Measurements from ENCODE around the gene FYCO1. TPM values are rescaled to one million over a fixed set of nuclear protein-coding genes. Genes with fewer than 3 reads are reported as not detected.

Gene FYCO1
- polyA plus RNA-seq, 1 donor (not counting 4 experiments of a cell fraction or from before 2014, with no cell fraction given) = 6.1 TPM

DNA sequence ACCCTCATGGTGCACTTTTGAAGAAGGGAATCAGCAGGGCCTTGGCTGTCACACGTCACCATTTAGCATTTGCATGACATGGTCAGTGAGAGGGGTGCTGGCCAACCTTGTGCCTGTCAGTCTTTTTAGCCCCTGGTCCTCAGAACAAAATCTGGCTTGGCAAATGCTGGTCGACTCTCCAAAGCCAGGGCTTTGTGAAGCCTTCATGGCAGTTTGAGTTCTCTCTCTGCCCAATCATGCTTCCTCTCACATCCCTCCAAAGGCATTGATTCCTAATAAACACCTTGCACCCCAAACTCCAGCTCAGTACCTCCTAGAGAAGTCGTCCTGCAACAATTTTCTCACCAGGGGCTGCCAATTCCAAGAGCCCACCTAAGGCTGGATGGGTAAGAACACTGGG, 89.9 kb downstream of the FYCO1 start:
- FAIRE-seq = no peak
- no peak for DNase-seq (ENCODE audit: low read depth, low spot score)
- Histone ChIP-seq H3K9me1 (ENCODE audit: control insufficient read depth, extremely low read depth, insufficient read depth, low read length) (no peaks in the 10 kb centered on the region), H3K27ac (ENCODE audit: control insufficient read depth, insufficient read depth, low read length) (no peak overlapping the region), H3K4me2 (ENCODE audit: control insufficient read depth, extremely low read depth, insufficient read depth, low read depth, low read length) (no peak overlapping the region), H3K9ac (ENCODE audit: control insufficient read depth, extremely low read depth, insufficient read depth, low read length) (no peak overlapping the region), H3K27me3 (ENCODE audit: control insufficient read depth, extremely low read depth, insufficient read depth, low read length) (peaks cover 3% of the 10 kb centered on the region), H3K79me2 (ENCODE audit: control insufficient read depth, insufficient read depth, low read length) (no peaks in the 10 kb centered on the region), H3K36me3 (ENCODE audit: control insufficient read depth in 2 of 2, extremely low read depth in 1 of 2, insufficient read depth in 2 of 2, low read length in 2 of 2) (no peaks in the 10 kb centered on the region), H3K4me1 (ENCODE audit: control insufficient read depth, extremely low read depth, insufficient read depth, low read length) (no peaks in the 10 kb centered on the region), H3K9me3 (ENCODE audit: control insufficient read depth, low read depth, low read length) (peaks cover 1% of the 10 kb centered on the region), H2AFZ (ENCODE audit: control insufficient read depth, low read length) (no peak overlapping the region), H3K4me3 (ENCODE audit: control insufficient read depth in 2 of 3, extremely low read depth in 1 of 3, insufficient read depth in 2 of 3, low read depth in 1 of 3, low read length in 3 of 3) (no peak overlapping the region), H4K20me1 (ENCODE audit: control insufficient read depth, extremely low read depth, insufficient read depth, low read length) (no peaks in the 10 kb centered on the region)
- TF ChIP-seq EZH2 (IDR thresholded peaks at IDR 0.05; ENCODE audit: low read length) = no peak
- TF ChIP-seq, protein P1, sequence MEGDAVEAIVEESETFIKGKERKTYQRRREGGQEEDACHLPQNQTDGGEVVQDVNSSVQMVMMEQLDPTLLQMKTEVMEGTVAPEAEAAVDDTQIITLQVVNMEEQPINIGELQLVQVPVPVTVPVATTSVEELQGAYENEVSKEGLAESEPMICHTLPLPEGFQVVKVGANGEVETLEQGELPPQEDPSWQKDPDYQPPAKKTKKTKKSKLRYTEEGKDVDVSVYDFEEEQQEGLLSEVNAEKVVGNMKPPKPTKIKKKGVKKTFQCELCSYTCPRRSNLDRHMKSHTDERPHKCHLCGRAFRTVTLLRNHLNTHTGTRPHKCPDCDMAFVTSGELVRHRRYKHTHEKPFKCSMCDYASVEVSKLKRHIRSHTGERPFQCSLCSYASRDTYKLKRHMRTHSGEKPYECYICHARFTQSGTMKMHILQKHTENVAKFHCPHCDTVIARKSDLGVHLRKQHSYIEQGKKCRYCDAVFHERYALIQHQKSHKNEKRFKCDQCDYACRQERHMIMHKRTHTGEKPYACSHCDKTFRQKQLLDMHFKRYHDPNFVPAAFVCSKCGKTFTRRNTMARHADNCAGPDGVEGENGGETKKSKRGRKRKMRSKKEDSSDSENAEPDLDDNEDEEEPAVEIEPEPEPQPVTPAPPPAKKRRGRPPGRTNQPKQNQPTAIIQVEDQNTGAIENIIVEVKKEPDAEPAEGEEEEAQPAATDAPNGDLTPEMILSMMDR (optimal IDR thresholded peaks at IDR 0.05 in 1 of 3, IDR thresholded peaks at IDR 0.05 in 1 of 3, conservative IDR thresholded peaks at IDR 0.05 in 1 of 3; ENCODE audit: extremely low read depth in 1 of 3, insufficient read depth in 2 of 3, low read length in 3 of 3) = no peak
- dilution Hi-C loops (cut with MboI; ENCODE audit: extremely low pct_ligation_motif_present, low sequenced_read_pairs) = no loop called here

DNA sequence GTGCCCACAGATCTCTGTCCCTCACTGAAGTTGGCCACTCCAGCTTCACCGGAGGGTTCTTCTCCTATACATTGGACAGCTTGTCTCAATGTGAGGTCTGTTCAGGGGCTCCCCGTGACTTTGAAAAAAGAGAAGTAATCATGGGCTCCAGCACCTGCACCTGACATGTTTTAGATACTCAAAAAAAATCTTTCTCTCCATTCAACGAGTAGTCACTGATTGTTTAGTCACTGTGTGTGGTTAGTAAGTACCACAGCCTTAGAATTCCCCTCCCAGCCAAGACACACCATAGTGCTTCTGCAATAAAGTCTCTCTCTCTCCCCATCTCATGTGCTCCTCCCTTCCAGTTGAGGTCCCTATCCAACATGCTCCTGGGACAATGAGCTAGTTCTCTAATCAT, 90.7 kb downstream of the FYCO1 start:
- FAIRE-seq (no peak), DNase-seq (ENCODE audit: low read depth, low spot score) (no peak)
- Histone ChIP-seq H3K9me3 (ENCODE audit: control insufficient read depth, low read depth, low read length) (peaks cover 1% of the 10 kb centered on the region), H2AFZ (ENCODE audit: control insufficient read depth, low read length) (no peak overlapping the region), H4K20me1 (ENCODE audit: control insufficient read depth, extremely low read depth, insufficient read depth, low read length) (no peaks in the 10 kb centered on the region), H3K27ac (ENCODE audit: control insufficient read depth, insufficient read depth, low read length) (no peak overlapping the region), H3K4me1 (ENCODE audit: control insufficient read depth, extremely low read depth, insufficient read depth, low read length) (no peaks in the 10 kb centered on the region), H3K9me1 (ENCODE audit: control insufficient read depth, extremely low read depth, insufficient read depth, low read length) (no peaks in the 10 kb centered on the region), H3K36me3 (ENCODE audit: control insufficient read depth in 2 of 2, extremely low read depth in 1 of 2, insufficient read depth in 2 of 2, low read length in 2 of 2) (no peaks in the 10 kb centered on the region), H3K4me3 (ENCODE audit: control insufficient read depth in 2 of 3, extremely low read depth in 1 of 3, insufficient read depth in 2 of 3, low read depth in 1 of 3, low read length in 3 of 3) (no peak overlapping the region), H3K4me2 (ENCODE audit: control insufficient read depth, extremely low read depth, insufficient read depth, low read depth, low read length) (no peak overlapping the region), H3K9ac (ENCODE audit: control insufficient read depth, extremely low read depth, insufficient read depth, low read length) (no peak overlapping the region), H3K27me3 (ENCODE audit: control insufficient read depth, extremely low read depth, insufficient read depth, low read length) (peaks cover 3% of the 10 kb centered on the region), H3K79me2 (ENCODE audit: control insufficient read depth, insufficient read depth, low read length) (no peaks in the 10 kb centered on the region)
- TF ChIP-seq, protein P1 (optimal IDR thresholded peaks at IDR 0.05 in 1 of 3, IDR thresholded peaks at IDR 0.05 in 1 of 3, conservative IDR thresholded peaks at IDR 0.05 in 1 of 3; ENCODE audit: extremely low read depth in 1 of 3, insufficient read depth in 2 of 3, low read length in 3 of 3) = no peak
- no peak for TF ChIP-seq EZH2 (IDR thresholded peaks at IDR 0.05; ENCODE audit: low read length)
- dilution Hi-C loops (cut with MboI; ENCODE audit: extremely low pct_ligation_motif_present, low sequenced_read_pairs) = no loop called here
